Measurements from ENCODE around the gene PLXNA1. TPM values are rescaled to one million over a fixed set of nuclear protein-coding genes. Genes with fewer than 3 reads are reported as not detected.

The PLXNA1 gene
- total and polyA plus RNA-seq, 9 of the 15 experiments (the other 6 are each of a cell fraction or from before 2014, with no cell fraction given) = 0.23 to 59.9 (median 16.8) TPM

GRCh38 chr3:126935756-126936509 is 47.0 kb upstream of the PLXNA1 start (continued):
- TF ChIP-seq CTBP1 (IDR thresholded peaks at IDR 0.05; ENCODE audit: borderline replicate concordance) (no peak), ARHGAP35 (IDR thresholded peaks at IDR 0.05; ENCODE audit: partially characterized antibody) (no peak)
- TF ChIP-seq, protein P1, sequence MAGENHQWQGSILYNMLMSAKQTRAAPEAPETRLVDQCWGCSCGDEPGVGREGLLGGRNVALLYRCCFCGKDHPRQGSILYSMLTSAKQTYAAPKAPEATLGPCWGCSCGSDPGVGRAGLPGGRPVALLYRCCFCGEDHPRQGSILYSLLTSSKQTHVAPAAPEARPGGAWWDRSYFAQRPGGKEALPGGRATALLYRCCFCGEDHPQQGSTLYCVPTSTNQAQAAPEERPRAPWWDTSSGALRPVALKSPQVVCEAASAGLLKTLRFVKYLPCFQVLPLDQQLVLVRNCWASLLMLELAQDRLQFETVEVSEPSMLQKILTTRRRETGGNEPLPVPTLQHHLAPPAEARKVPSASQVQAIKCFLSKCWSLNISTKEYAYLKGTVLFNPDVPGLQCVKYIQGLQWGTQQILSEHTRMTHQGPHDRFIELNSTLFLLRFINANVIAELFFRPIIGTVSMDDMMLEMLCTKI (IDR thresholded peaks at IDR 0.05; ENCODE audit: partially characterized antibody) = no peak
- TF ChIP-seq, protein P2, sequence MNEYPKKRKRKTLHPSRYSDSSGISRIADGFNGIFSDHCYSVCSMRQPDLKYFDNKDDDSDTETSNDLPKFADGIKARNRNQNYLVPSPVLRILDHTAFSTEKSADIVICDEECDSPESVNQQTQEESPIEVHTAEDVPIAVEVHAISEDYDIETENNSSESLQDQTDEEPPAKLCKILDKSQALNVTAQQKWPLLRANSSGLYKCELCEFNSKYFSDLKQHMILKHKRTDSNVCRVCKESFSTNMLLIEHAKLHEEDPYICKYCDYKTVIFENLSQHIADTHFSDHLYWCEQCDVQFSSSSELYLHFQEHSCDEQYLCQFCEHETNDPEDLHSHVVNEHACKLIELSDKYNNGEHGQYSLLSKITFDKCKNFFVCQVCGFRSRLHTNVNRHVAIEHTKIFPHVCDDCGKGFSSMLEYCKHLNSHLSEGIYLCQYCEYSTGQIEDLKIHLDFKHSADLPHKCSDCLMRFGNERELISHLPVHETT (CRISPR knock-in tag; conservative IDR thresholded peaks at IDR 0.05 in 1 of 2, IDR thresholded peaks at IDR 0.05 in 1 of 2) = no peak

DNA sequence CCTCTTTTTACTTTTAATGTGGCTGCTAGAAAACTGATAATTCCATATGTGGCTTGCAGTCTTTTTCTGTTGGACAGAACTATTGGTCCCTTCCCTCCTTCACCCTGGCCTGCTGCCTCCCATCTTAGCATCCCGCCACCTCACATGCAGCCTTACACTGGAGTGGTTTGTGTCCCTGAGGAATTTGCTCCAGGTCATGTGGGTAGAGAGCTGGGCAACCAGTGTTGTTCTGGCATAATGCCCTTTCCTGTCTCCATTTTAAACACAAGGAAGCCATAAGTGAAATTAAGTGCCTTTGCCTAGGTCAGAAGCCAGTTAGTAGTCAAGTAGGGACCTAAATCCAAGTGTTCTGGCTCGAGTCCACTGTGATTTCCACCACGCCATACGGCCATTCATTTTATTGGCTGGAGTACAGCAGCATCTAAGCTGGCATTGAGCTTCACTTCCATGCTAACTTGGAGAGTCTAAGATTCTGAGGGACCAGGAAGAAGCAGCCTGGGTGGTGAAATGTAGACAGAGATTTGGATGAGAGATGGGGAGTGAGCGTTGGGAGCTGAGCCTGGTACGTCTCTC is 46.0 kb upstream of the PLXNA1 start:
- Histone ChIP-seq H2AFZ (ENCODE audit: low read depth, low read length) (no peak overlapping the region), H3K4me3 (no peak overlapping the region), H3K9ac (ENCODE audit: insufficient read depth in 1 of 2, low read depth in 2 of 2, low read length in 2 of 2) (no peak overlapping the region), H3K36me3 (ENCODE audit: control insufficient read depth, insufficient read depth, low read length) (no peaks in the 10 kb centered on the region), H3K9me3 (replicated peaks; ENCODE audit: control insufficient read depth, insufficient read depth, low read depth, low read length) (no peaks in the 10 kb centered on the region), H3K79me2 (ENCODE audit: control insufficient read depth, insufficient read depth, low read length) (no peaks in the 10 kb centered on the region), H3K9me1 (ENCODE audit: control insufficient read depth, insufficient read depth, low read length) (no peaks in the 10 kb centered on the region), H3K4me1 (replicated peaks in 1 of 2; ENCODE audit: control insufficient read depth in 2 of 2, insufficient read depth in 2 of 2, low read length in 2 of 2) (peaks cover 7 to 9% of the 10 kb centered on the region in 2 experiments; a peak in 4 of 5 replicates), H4K20me1 (replicated peaks; ENCODE audit: control insufficient read depth, insufficient read depth, low read length) (no peaks in the 10 kb centered on the region), H3K27ac (ENCODE audit: extremely low read depth, low read depth, low read length) (no peak overlapping the region), H3K27me3 (ENCODE audit: control insufficient read depth in 2 of 2, insufficient read depth in 2 of 2, low read length in 2 of 2) (no peaks in the 10 kb centered on the region), H3K4me2 (ENCODE audit: insufficient read depth, low read length) (no peak overlapping the region)
- POLR2A ChIA-PET = interaction anchor here (0.6 to 1.2 kb wide), 3 partner anchors 11 to 138 kb away, joined by 3 to 4 read pairs (median 4); no protein-coding TSS in a partner anchor
- no TSS peak for BruUV-seq (replicated peaks)
- intact Hi-C loops (cut with micrococcal nuclease) (no loop called here), in situ Hi-C loops (cut with MboI) (no loop called here)
- DNase-seq (ENCODE audit: extremely low read depth in 1 of 4, low spot score in 3 of 4) (no peak), ATAC-seq (no peak), FAIRE-seq (no peak)
- 87% methylated on average over 6 of the region's 6 CpGs for WGBS (ENCODE audit: insufficient coverage, low coverage, missing lambda C conversion rate)
- TF ChIP-seq HES1 (IDR thresholded peaks at IDR 0.05; ENCODE audit: low read depth) = no peak
- CTCF ChIA-PET (ENCODE audit: low intra/inter-chr PET ratio) = no interaction called here

Data from K562 (cell line).